ENCODE measurements around the gene CD247.

- no peak for TF ChIP-seq CTCF (conservative IDR thresholded peaks at IDR 0.05; ENCODE audit: low read depth, low read length)
- no peak for TF ChIP-seq POLR2A (IDR thresholded peaks at IDR 0.05; ENCODE audit: low read depth, low read length)
- no peak for TF ChIP-seq USF2 (IDR thresholded peaks at IDR 0.05; ENCODE audit: low read depth, low read length)
- no peak for TF ChIP-seq ELK1 (IDR thresholded peaks at IDR 0.05; ENCODE audit: borderline replicate concordance, low read depth, low read length)
- TF ChIP-seq SMC3 (IDR thresholded peaks at IDR 0.05; ENCODE audit: low read depth, low read length) = no peak
- no peak for TF ChIP-seq RFX5 (IDR thresholded peaks at IDR 0.05; ENCODE audit: low read depth, low read length)
- no peak for TF ChIP-seq MXI1 (IDR thresholded peaks at IDR 0.05; ENCODE audit: borderline replicate concordance, low read depth, low read length)
- TF ChIP-seq FOS (IDR thresholded peaks at IDR 0.05; ENCODE audit: low read depth, low read length) = no peak
- TF ChIP-seq CEBPB (IDR thresholded peaks at IDR 0.05; ENCODE audit: low read depth, low read length) = no peak
- no peak for TF ChIP-seq CHD1 (IDR thresholded peaks at IDR 0.05; ENCODE audit: low read depth, low read length)
- TF ChIP-seq BHLHE40 (IDR thresholded peaks at IDR 0.05; ENCODE audit: low read depth, low read length) = no peak
- no peak for TF ChIP-seq MAZ (IDR thresholded peaks at IDR 0.05; ENCODE audit: borderline replicate concordance, low read depth, low read length)
- TF ChIP-seq RCOR1 (IDR thresholded peaks at IDR 0.05; ENCODE audit: insufficient replicate concordance, low read length) = no peak
These were observed 28.6 kb upstream of the CD247 start for GRCh38 chr1:167546935-167547334.
